DMS53 treated with DMSO at 0.1 percent for 48 hours (cell line): Measurements from ENCODE around the gene IMPG2.
"Not testable (repeated sequence)": the region's sequence is repeated elsewhere in the genome, so short reads cannot be mapped to it uniquely, and the experiment has no call there.

ENCODE experiments used
- DNase-seq: peaks from one replicate; lab custom pipeline; 2025; ENCODE audit not compliant: unreplicated experiment; lab: John Stamatoyannopoulos, UW

The IMPG2 gene

DNA sequence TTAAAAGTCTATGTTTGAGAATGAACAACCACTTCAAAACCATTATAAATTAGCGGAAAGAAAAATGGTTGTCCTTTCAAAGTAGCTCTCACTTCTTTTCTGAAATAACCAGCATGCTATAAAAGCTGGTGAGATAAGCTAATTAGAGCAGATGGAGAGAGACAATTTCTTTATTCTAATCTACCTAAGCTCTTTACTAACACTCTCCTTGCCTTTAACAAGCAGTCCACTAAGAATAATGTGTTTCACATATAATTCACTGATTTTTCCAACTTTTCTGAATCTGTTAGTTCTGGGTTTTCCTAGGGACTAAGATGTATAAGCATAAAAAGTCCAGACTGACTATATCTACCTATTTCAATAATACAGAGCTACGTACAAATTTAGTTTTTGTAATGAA lies at the start of gene IMPG2:
Gene IMPG2 (minus strand): TSS at position 101 of the 400 bp plus-strand sequence. CDS start 203 bp downstream, outside the sequence.
- DNase-seq, result no peak

DNA sequence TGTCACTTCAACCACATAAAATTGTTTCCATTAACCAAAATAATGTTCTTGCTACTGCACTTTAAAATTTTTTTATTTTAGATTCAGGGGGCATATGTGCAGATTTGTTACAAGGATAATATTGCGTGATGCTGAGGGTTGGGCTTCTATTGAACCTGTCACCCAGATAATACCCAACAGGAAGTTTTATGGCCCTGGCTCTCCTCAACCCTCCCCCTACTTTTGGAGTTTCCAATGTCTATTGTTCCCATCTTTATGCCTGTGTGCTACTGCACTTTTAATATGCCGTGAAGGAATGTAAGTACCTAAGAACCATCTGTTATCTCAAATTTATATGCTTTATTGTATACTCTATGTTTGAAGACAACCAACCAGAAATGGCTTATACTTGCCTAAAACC lies 42.0 kb upstream of the IMPG2 start:
- no peak for DNase-seq

DNA sequence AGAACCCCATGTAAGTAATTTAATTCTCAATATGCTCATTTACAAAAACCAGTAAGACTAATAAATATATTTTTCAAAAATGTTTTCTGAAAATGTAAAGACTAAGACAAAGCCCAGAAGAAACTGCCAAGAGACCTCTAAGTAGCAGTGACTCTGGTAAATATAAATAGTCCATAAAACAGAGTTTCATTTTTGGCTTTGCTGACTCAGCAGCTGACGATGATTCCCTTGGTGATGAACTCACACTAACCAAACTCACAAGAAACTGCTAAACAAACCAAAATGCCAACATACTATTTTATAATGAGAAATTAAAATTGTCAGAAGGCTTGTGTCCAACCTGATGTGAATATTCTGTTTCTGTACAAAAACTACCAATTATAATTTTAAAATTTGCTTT lies 31.5 kb upstream of the IMPG2 start:
- no peak for DNase-seq

DNA sequence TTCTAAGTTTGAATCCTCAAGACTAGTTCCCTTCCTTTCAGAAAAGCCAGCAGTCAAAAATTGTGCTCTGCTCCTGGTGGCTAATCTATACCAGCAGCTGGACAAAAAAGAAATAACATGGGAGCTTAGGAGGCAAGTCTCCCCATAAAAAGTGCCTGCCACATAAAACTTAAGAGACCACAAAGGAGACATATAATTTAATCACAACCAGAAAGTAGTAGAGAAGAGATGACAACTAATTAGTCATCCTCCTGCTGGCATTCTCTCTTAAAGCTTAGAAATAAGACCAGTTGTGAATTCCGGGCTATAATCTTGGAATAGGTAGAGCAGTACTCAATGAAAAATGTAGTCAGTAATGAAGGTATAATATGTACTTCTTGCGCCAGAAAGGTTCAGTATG lies 20.2 kb upstream of the IMPG2 start:
- DNase-seq, result no peak

DNA sequence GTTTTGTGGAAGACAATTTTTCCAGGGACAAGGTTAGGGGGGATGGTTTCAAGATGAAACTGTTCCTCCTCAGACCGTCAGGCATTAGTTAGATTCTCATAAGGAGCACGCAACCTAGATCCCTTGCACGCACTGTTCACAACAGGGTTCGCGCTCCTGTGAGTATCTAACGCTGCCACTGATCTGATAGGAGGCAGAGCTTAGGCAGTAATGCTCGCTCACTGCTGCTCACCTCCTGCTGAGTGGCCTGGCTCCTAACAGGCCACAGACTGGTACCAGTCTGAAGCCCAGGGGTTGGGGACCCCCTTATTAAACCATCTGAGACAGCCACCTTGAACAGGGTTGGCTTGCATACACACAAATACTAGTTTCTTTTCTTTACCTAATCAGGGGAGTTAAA lies 13.5 kb upstream of the IMPG2 start:
- no peak for DNase-seq

DNA sequence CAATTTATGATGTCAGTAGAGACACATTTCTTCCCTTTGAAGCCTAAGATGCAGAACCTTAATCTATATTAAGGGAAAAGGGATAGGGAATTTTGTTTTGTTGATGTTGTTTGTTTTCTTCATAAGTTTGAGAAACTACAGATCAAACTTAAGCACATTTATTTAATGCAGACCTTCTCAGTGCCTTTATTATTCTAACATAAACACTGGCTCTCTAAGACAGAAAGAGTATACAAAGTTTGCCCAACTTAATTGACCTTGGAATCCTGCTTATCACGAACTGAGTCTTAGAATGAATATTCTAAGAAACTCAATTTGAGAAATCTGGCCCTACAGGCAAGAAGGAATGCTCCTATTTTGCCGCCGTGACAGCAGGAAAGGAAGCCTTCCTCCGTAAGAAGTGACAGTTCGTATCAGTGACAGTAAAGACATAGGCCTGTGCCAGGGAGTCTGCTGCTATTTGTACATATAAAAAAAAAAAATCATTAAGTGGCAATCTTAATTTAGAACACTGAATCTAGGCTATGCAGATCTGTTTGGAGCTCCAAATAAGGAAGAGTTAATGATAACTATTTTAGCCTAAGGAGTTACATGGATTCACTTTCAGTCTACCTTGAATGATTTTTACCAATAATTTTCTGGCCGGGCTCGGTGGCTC lies 8.8 kb upstream of the IMPG2 start:
- no peak for DNase-seq

DNA sequence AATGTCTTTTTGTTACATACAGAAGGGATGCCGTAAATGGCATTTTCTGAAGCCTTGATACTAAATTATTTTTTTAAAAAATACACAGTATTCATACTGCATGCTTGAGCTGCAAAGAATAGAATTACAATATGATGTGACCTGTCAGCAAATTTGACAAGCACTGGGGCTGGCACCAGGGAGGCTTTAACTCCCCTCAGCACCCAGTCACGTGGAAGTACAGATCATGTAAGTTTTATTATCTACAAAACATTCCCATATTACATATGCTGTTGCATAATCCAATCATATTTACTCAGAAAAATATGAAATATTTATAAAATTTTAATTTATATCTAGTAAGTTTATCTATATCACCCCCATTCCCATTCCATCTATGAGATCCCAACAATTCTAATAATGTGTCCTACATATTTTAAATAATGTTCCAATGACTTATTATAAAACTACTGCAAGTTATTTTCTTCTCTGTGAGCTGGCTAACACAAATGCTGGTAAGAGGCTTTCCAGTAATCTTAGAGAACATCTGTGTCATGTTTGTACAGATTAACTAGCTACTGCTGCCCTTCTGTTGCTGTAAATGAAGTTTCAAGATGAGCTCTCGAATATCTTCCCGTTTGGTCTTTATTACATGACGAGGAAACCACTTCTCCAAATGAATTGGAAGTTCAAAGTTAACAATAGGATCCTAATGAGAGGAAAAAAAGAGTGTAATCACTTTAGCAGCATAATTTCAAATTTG lies 5.2 kb upstream of the IMPG2 start:
- DNase-seq, result no peak

DNA sequence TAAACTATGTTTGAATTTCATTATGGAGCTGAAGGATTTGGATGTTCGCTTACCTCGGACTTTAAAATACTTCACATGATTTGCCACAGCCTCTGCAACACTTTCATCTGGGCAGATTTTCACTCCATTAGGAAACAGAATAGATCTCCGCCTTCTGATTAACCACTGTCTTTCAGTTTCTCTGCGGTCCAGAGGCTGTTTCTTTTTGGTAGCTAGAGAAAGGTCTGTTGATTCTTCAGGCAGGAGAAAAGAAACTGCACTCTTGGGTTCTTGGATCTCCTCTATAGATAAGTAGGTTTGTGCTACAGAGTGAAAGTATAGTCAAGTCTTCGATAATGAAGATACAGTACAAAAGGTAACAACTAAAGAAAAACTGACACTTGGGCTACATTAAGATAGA lies 844 bp downstream of the IMPG2 start:
- no peak for DNase-seq

DNA sequence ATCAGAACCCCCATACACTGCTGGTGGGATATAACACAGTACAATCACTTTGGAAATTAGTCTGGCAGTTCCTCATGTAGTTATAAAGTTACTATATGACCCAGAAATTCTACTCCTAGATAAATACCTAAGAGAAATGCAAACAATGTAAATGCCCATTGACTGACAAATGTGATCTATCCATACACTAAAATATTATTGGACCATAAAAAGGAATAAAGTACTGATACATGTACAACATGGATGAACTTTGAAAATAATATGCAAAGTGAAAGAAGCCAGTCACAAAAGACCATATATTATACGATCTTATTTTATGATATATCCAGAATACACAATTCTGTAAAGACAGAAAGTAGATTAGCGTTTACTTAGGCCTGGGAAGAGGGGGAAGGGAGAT lies 7.8 kb downstream of the IMPG2 start:
- no peak for DNase-seq

DNA sequence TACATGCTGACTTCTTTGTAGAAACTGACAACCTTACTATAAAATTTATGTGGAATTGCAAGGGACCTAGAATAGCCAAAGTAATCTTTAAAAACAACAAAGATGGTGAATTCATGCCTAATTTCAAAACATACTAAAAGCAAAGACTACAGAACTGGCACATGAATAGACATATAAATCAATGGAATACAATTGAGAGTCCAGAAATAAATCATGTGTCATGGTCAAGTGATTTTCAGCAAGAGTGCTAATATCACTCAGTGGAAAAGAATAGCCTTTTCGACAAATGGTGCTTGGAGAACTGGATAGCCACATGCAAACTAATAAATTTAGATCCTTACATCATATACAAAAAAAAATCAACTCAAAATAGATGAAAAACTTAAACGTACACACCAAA lies 8.7 kb downstream of the IMPG2 start:
- DNase-seq, result no peak

DNA sequence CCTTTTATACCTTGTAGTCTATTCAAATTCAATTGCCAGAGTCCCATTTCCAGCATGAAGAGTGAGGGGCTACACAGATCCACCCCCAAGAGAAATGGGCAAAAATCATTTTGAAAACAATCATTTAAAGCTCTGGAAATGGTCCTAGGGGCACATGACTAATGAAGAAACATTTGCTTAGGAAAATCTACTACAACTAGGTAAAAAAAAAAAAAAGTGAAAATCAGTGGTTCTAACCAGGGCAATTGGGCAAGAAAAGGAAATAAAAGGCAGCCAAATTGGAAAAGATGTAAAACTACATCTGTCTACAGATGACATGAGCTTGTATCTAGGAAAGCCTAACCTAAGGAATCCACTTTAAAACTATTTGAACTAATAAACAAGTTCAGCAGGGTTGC lies 9.4 kb downstream of the IMPG2 start:
- no peak for DNase-seq

DNA sequence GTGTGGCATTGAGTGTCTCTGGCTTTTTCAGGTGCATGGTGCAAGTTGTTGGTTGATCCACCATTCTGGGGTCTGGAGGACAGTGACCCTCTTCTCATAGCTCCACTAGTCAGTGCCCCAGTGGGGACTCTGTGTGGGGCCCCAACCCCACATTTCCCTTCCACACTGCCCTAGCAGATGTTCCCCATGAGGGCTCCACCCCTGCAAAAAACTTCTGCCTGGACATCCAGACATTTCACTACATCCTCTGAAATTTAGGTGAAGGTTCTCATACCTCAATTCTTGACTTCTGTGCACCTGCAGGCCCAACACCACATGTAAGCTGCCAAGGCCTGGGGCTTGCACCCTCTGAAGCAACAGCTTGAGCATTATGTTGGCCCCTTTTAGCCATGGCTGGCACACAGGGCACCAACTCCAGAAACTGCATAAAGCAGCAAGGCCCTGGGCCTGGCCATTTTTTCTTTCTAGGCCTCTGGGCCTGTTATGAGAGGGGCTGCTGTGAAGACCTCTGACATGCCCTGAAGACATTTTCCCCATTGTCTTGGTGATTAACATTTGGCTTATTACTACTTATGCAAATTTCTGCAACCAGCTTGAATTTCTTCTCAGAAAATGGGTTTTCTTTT lies 12.1 kb downstream of the IMPG2 start:
- not testable (repeated sequence) for DNase-seq

DNA sequence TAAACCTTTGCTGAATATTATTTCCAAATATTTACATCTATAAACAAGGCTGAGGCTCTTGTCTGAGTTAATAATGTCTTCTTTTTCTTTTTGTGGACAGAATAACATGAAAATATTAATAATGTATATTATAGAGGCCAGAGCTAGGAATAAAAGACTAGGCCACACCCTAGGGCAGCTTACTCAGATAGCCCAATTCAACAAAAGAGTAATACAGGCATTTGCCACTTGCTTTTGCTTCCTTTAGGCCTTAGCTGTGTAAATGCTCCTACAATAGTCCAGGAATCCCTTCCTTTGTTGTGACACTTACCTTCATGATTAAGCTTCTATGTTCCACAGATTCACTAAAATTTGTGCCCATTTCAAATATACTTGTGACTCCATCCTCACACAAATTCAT lies 16.5 kb downstream of the IMPG2 start:
- no peak for DNase-seq

DNA sequence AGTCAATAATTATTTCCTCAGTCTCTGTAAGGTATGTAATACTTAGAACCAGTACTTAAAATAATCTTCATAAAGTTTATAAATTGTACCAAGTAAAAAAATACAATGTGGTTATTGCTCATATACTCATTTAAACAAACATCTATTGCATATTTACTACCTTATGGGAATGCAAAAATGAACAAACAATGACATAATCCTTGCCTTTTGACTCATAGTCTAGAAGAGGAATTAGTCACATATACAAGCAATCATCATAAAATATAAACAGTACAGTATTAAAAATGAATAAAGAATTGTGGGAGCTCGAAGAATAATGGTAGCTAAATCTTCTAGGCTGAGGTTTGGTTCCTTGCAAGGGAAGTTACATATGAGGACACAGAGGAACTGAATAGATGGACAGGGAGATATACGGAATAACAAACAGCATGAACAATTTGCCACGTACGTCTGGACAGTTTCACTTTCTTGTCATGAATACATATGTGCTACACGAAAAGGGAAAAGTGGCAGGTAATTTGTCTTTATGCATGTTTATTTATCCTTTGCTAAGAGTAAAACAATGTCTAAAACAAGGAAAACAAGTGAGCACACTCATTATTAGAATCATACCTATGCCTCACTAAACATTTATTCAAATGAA lies 17.2 kb downstream of the IMPG2 start:
- no peak for DNase-seq

DNA sequence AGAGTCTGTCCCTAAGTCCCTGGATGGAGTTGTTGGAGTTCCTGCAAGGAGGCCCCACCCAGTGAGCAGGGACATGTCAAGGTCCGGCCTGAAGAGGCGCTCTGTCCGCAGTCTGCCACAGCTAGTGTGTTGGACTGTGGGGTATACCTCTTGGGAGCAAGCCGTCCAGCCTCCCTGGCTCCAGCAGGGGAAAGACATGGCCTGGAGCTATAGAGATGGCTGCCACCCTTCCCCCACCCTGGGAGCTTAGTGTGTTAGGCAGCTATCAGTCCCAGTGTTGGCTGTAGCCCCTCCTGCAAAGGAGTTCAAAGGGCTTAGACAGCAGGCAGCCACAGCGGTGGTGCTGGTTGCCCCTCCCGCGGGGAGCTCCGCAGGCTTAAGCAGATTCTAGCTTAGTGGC lies 20.3 kb downstream of the IMPG2 start:
- DNase-seq, result no peak

DNA sequence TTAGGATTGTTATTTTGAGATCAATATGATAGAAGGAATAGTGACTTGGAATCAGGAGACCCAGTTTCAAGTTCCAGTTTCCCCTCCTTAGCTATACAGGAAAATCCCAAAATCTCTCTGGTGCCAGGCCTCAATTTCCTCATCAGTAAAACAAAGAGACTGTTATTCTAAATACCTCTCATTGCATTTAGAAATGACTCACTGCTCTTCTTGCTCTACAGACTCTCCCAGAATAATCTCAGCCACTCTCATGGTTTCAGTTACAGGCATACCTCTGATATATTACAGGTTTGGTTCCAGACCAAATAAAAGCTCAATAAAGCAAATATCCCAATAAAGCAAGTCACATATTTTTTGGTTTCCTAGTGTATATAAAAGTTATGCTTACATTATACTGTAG lies 28.3 kb downstream of the IMPG2 start:
- no peak for DNase-seq

DNA sequence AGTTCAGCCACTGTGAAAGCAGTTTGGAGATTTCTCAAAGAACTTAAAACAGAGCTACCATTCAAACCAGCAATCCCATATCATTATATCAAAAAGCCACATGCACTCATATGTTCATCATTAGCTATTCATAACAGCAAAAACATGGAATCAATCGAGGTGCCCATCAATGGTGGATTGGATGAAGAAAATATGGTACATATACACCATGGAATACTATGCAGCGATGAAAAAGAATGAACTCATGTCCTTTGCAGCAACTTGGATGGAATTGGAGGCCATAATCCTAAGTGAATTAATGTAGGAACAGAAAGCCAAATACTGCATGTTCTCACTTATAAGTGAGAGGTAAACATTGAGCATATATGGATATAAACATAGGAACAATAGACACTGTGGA lies 32.1 kb downstream of the IMPG2 start:
- DNase-seq, result no peak

DNA sequence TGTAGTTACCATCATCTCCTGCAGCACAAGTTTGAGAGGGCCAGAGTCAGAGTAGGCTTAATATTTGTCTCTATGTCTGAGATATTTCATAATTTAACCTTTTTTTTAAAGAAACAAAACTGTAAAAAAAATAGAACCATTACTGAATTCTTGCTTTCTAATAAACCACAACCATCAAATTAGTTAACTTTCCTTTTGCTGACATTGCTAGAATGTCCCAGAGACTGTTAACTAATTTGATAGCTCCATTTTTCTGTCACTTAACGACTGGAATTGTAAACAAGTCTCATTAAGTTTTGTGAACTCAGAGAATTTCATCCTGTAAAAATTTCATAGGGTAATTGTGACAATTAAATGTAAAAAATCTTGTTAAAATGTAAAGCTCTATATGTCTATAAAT lies 35.6 kb downstream of the IMPG2 start:
- no peak for DNase-seq

DNA sequence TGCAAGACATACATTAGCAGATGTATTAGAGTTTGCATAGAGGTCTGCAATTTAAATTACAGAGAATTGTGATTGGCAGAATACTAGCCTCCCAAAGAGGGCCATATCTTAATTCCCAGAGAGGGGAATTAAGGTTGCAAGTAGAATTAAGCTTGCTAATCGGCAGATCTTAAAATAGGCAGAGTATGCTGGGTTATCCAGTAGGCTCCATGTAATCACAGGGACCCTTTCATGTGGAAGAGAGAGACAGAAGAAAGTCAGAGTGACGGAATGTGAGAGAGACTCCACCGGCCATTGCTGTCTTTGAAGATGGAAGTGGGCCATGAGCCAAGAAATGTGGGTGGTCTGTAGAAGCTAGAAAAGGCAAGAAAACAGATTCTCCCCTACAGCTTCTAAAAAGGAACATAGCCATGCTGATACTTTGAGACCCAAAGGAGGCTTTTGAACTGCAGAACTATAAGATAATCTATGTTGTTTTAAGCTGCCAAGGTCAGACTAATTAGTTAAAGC lies 38.8 kb downstream of the IMPG2 start:
- DNase-seq, result no peak

DNA sequence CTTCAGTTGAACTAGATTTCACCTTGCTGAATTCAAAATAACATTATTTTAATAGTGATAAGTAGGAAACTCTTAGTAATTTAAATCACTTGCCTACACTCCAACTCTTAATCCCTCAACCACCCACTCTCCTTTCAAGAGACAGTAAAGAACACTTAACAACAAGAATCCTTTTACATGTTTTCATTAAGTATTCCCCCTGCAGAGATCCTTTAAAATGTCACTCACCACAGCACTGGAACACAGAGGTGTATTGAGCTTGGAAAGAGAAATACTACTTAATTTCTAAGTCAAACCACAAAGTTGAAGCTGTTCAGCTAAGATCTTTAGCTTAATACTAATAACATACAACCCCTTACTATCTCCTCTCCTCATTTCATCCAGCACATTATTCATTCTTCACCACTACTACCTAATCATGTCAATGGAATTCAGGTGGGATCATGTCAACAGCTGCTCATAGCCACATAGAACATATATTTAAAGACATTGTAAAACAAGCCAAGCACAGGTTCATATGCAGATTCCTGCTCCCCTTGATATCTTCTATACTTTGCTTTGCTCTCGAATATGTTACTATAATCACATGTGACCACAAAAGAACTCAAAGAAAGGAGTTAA lies 40.5 kb downstream of the IMPG2 start:
- no peak for DNase-seq

DNA sequence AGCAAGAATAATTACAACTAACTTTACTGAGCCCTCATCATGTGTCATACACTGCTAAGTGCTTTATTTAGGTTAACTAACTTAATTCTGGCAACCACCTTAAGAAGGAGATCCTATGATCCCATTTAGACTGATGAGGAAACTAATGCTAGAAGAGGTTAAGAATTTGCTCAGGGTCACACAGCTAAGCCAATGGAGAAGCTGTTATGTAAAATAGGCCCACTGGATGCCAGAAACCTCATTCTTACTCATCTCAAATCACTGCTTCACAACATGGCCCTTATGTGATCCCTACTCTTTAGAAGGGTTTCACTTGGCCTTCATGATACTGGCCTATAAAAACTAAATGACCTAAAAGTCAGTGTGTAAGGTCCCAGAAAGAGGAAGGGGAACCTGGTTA lies 41.2 kb downstream of the IMPG2 start:
- DNase-seq, result no peak
